AG09309 (cell line): ENCODE results near the gene STK39.
"Not testable (repeated sequence)": the region's sequence is repeated elsewhere in the genome, so short reads cannot be mapped to it uniquely, and the experiment has no call there.

ENCODE experiments used
- DNase-seq: peaks from one replicate; pipeline ENCODE4 v3.0.0-alpha.2; 2010; ENCODE audit warnings: low read depth
- H3K4me3 ChIP-seq: 2 replicates; pipeline ENCODE4 v1.5.1; 2011; ENCODE audit warnings: mild to moderate bottlenecking, low read depth, low read length, moderate library complexity; ENCODE audit not compliant: control insufficient read depth
- CTCF ChIP-seq: IDR thresholded peaks from 2 replicates; pipeline ENCODE4 v1.5.1; 2011; ENCODE audit warnings: mild to moderate bottlenecking, low read depth, low read length, inconsistent platforms; ENCODE audit not compliant: insufficient read depth, control insufficient read depth; ENCODE audit errors: missing control alignments

The STK39 gene

GRCh38 chr2:168053676-168054075, 193.7 kb downstream of the STK39 start:
- H3K4me3 ChIP-seq, result no peak overlapping the region
- no peak for TF ChIP-seq CTCF
- no peak for DNase-seq

GRCh38 chr2:168052773-168053172, 194.6 kb downstream of the STK39 start:
- DNase-seq, result no peak
- H3K4me3 ChIP-seq, result no peak overlapping the region
- TF ChIP-seq CTCF, result no peak

- H3K4me3 ChIP-seq, result no peak overlapping the region
- DNase-seq, result no peak
- TF ChIP-seq CTCF, result no peak
Observed at GRCh38 chr2:168050377-168050776, 197.0 kb downstream of the STK39 start.

- TF ChIP-seq CTCF, result no peak
- no peak overlapping the region for H3K4me3 ChIP-seq
- DNase-seq, result no peak
Observed at GRCh38 chr2:168049609-168050008, 197.8 kb downstream of the STK39 start.

GRCh38 chr2:168047091-168047690, 200.2 kb downstream of the STK39 start:
- DNase-seq, result no peak
- TF ChIP-seq CTCF, result no peak
- no peak overlapping the region for H3K4me3 ChIP-seq

GRCh38 chr2:168044579-168044978, 202.8 kb downstream of the STK39 start:
- no peak for DNase-seq
- no peak for TF ChIP-seq CTCF
- no peak overlapping the region for H3K4me3 ChIP-seq

- no peak overlapping the region for H3K4me3 ChIP-seq
- no peak for DNase-seq
- TF ChIP-seq CTCF, result no peak
Observed at GRCh38 chr2:168044176-168044575, 203.2 kb downstream of the STK39 start.

GRCh38 chr2:168042127-168042824, 205.1 kb downstream of the STK39 start:
- DNase-seq, result not testable (repeated sequence)

More at GRCh38 chr2:168042127-168042824, 205.1 kb downstream of the STK39 start:
- not testable (repeated sequence) for H3K4me3 ChIP-seq
